ENCODE measurements around the gene CFAP74. TPM values are rescaled to one million over a fixed set of nuclear protein-coding genes. Genes with fewer than 3 reads are reported as not detected.

Gene CFAP74
- polyA plus RNA-seq, 1 donor (not counting 4 experiments of a cell fraction or from before 2014, with no cell fraction given): not detected

DNA sequence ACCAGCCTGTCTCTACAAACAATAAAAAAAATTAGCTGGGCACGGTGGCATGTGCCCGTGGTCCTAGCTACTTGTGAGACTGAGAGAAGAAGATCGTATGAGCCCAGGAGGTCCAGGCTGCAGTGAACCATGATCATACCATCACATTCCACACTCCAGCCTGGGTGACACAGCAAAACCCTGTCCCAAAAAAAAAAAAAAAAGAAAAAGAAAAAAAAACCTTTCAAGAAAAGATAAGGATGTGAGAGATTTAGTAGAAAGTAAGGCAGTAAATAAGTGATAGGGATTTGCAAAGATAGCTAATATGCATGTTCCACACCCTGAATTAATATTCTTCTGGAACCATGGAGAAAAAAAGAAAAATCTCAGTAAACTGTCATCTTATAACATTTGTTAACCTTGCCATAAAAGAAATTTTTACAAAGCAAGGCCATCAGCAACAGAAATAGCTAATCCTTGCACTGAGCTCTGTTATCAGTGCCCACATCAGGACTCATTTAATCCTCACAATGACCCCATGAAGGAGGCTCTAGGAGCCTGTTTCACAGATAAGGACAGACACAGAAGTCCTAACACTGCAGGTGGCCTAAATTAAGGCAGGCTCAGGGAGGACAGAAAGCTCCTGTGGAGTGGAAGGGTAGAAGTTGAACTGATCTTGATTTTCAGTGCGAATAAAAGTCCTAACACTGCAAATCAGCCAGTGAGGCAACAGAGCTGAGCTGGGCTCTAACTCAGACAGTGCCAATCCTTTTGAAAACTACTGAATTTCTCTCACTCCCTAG, 120.3 kb downstream of the CFAP74 start:
- H3K9ac ChIP-seq (ENCODE audit: control insufficient read depth, extremely low read depth, insufficient read depth, low read length): no peak overlapping the region
- H3K4me3 ChIP-seq (ENCODE audit: control insufficient read depth in 2 of 3, extremely low read depth in 1 of 3, insufficient read depth in 2 of 3, low read depth in 1 of 3, low read length in 3 of 3): no peak overlapping the region
- H3K4me1 ChIP-seq (ENCODE audit: control insufficient read depth, extremely low read depth, insufficient read depth, low read length): peaks cover 12% of the 10 kb centered on the region
- H3K4me2 ChIP-seq (ENCODE audit: control insufficient read depth, extremely low read depth, insufficient read depth, low read depth, low read length): no peak overlapping the region
- no peak for FAIRE-seq
- TF ChIP-seq EZH2 (IDR thresholded peaks at IDR 0.05; ENCODE audit: low read length): no peak
- TF ChIP-seq, protein P1, sequence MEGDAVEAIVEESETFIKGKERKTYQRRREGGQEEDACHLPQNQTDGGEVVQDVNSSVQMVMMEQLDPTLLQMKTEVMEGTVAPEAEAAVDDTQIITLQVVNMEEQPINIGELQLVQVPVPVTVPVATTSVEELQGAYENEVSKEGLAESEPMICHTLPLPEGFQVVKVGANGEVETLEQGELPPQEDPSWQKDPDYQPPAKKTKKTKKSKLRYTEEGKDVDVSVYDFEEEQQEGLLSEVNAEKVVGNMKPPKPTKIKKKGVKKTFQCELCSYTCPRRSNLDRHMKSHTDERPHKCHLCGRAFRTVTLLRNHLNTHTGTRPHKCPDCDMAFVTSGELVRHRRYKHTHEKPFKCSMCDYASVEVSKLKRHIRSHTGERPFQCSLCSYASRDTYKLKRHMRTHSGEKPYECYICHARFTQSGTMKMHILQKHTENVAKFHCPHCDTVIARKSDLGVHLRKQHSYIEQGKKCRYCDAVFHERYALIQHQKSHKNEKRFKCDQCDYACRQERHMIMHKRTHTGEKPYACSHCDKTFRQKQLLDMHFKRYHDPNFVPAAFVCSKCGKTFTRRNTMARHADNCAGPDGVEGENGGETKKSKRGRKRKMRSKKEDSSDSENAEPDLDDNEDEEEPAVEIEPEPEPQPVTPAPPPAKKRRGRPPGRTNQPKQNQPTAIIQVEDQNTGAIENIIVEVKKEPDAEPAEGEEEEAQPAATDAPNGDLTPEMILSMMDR (optimal IDR thresholded peaks at IDR 0.05 in 1 of 3, IDR thresholded peaks at IDR 0.05 in 1 of 3, conservative IDR thresholded peaks at IDR 0.05 in 1 of 3; ENCODE audit: extremely low read depth in 1 of 3, insufficient read depth in 2 of 3, low read length in 3 of 3): no peak
- peaks cover 96% of the 10 kb centered on the region for H3K79me2 ChIP-seq (ENCODE audit: control insufficient read depth, insufficient read depth, low read length)
- no peaks in the 10 kb centered on the region for H3K9me3 ChIP-seq (ENCODE audit: control insufficient read depth, low read depth, low read length)
- H2AFZ ChIP-seq (ENCODE audit: control insufficient read depth, low read length): no peak overlapping the region
- peaks cover 2 to 7% of the 10 kb centered on the region in 2 experiments for H3K36me3 ChIP-seq (ENCODE audit: control insufficient read depth in 2 of 2, extremely low read depth in 1 of 2, insufficient read depth in 2 of 2, low read length in 2 of 2)
- peaks cover 7% of the 10 kb centered on the region for H3K9me1 ChIP-seq (ENCODE audit: control insufficient read depth, extremely low read depth, insufficient read depth, low read length)
- no peak overlapping the region for H3K27ac ChIP-seq (ENCODE audit: control insufficient read depth, insufficient read depth, low read length)
- H3K27me3 ChIP-seq (ENCODE audit: control insufficient read depth, extremely low read depth, insufficient read depth, low read length): no peaks in the 10 kb centered on the region
- H4K20me1 ChIP-seq (ENCODE audit: control insufficient read depth, extremely low read depth, insufficient read depth, low read length): peaks cover 73% of the 10 kb centered on the region
- dilution Hi-C loops (cut with MboI; ENCODE audit: extremely low pct_ligation_motif_present, low sequenced_read_pairs): no loop called here
- DNase-seq (ENCODE audit: low read depth, low spot score): no peak

DNA sequence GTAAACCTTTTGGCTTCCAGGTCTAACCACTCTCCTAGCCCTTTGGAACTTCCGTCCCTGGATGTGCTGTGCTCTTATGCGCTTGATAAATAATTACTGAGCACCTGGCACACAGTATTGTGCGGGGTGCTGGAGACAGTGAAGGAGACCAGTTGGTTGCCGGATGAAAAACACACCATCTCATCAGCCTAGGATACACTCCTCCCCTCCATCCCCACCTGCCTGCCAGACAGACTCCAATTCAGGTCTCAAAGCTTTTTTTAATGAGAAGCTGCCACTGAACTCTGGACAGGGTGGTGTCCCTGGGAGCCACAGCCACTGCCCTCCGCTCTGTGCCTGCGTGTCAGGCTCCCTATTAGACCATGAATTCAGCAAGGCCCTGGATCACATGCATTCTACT, 121.9 kb downstream of the CFAP74 start:
- FAIRE-seq (no peak), DNase-seq (ENCODE audit: low read depth, low spot score) (no peak)
- Histone ChIP-seq H3K4me1 (ENCODE audit: control insufficient read depth, extremely low read depth, insufficient read depth, low read length) (no peaks in the 10 kb centered on the region), H4K20me1 (ENCODE audit: control insufficient read depth, extremely low read depth, insufficient read depth, low read length) (peaks cover 72% of the 10 kb centered on the region), H3K4me3 (ENCODE audit: control insufficient read depth in 2 of 3, extremely low read depth in 1 of 3, insufficient read depth in 2 of 3, low read depth in 1 of 3, low read length in 3 of 3) (no peak overlapping the region), H3K27ac (ENCODE audit: control insufficient read depth, insufficient read depth, low read length) (no peak overlapping the region), H3K4me2 (ENCODE audit: control insufficient read depth, extremely low read depth, insufficient read depth, low read depth, low read length) (no peak overlapping the region), H3K36me3 (ENCODE audit: control insufficient read depth in 2 of 2, extremely low read depth in 1 of 2, insufficient read depth in 2 of 2, low read length in 2 of 2) (peaks cover 2 to 7% of the 10 kb centered on the region in 2 experiments), H3K79me2 (ENCODE audit: control insufficient read depth, insufficient read depth, low read length) (peaks cover 96% of the 10 kb centered on the region), H2AFZ (ENCODE audit: control insufficient read depth, low read length) (no peak overlapping the region), H3K9me1 (ENCODE audit: control insufficient read depth, extremely low read depth, insufficient read depth, low read length) (no peaks in the 10 kb centered on the region), H3K27me3 (ENCODE audit: control insufficient read depth, extremely low read depth, insufficient read depth, low read length) (no peaks in the 10 kb centered on the region), H3K9ac (ENCODE audit: control insufficient read depth, extremely low read depth, insufficient read depth, low read length) (no peak overlapping the region), H3K9me3 (ENCODE audit: control insufficient read depth, low read depth, low read length) (no peaks in the 10 kb centered on the region)
- TF ChIP-seq, protein P1 (optimal IDR thresholded peaks at IDR 0.05 in 1 of 3, IDR thresholded peaks at IDR 0.05 in 1 of 3, conservative IDR thresholded peaks at IDR 0.05 in 1 of 3; ENCODE audit: extremely low read depth in 1 of 3, insufficient read depth in 2 of 3, low read length in 3 of 3): no peak
- no peak for TF ChIP-seq EZH2 (IDR thresholded peaks at IDR 0.05; ENCODE audit: low read length)
- dilution Hi-C loops (cut with MboI; ENCODE audit: extremely low pct_ligation_motif_present, low sequenced_read_pairs): no loop called here
